KMS-11 (cell line): Measurements from ENCODE around the gene ZFPL1.

ENCODE experiments used
- H2AFZ ChIP-seq: fragments of 200-600 bp; sonication (generic); 2 replicates; pipeline ENCODE4 v1.6.1; 2016; ENCODE audit warnings: antibody characterized with exemption, mixed run types, low read depth
- H3K27ac ChIP-seq: fragments of 200-600 bp; sonication (generic); 2 replicates; pipeline ENCODE4 v1.6.1; 2016; ENCODE audit warnings: mild to moderate bottlenecking, mixed run types
- H3K27me3 ChIP-seq: fragments of 200-600 bp; sonication (generic); 2 replicates; pipeline ENCODE4 v1.6.1; 2017; ENCODE audit warnings: mild to moderate bottlenecking, low read depth, mixed run types, moderate library complexity; ENCODE audit not compliant: insufficient read depth
- H3K36me3 ChIP-seq: fragments of 200-600 bp; sonication (generic); 2 replicates; pipeline ENCODE4 v1.6.1; 2017; ENCODE audit warnings: mild to moderate bottlenecking, mixed run types; ENCODE audit not compliant: insufficient read depth
- H3K4me1 ChIP-seq: fragments of 200-600 bp; sonication (generic); 2 replicates; pipeline ENCODE4 v1.6.1; 2016; ENCODE audit warnings: mild to moderate bottlenecking, low read depth, mixed run types; ENCODE audit not compliant: poor library complexity, severe bottlenecking
- H3K4me2 ChIP-seq: fragments of 200-600 bp; sonication (generic); 2 replicates; pipeline ENCODE4 v1.7.0; 2016; ENCODE audit warnings: mild to moderate bottlenecking, mixed run types
- H3K4me3 ChIP-seq: fragments of 200-600 bp; sonication (generic); IDR thresholded peaks from 2 replicates; pipeline ENCODE4 v1.6.1; 2017; ENCODE audit warnings: low read depth, low read length, mixed read lengths; ENCODE audit not compliant: insufficient read depth
- H3K79me2 ChIP-seq: fragments of 200-600 bp; sonication (generic); 2 replicates; pipeline ENCODE4 v1.6.1; 2016; ENCODE audit warnings: low read depth, mixed run types; ENCODE audit not compliant: insufficient read depth
- H3K9ac ChIP-seq: fragments of 200-600 bp; sonication (generic); 2 replicates; pipeline ENCODE4 v1.6.1; 2016; ENCODE audit warnings: mild to moderate bottlenecking, mixed run types
- H4K20me1 ChIP-seq: fragments of 200-600 bp; sonication (generic); 2 replicates; pipeline ENCODE4 v1.6.1; 2016; ENCODE audit warnings: mild to moderate bottlenecking, mixed run types; ENCODE audit not compliant: insufficient read depth
- TF ChIP-seq, protein P1 (sequence below): fragments of 200-600 bp; sonication (generic); conservative IDR thresholded peaks from 2 replicates; pipeline ENCODE4 v1.6.1; 2017; ENCODE audit warnings: low read depth, mild to moderate bottlenecking, antibody characterized with exemption, low read length, moderate library complexity, mixed read lengths

The ZFPL1 gene

DNA sequence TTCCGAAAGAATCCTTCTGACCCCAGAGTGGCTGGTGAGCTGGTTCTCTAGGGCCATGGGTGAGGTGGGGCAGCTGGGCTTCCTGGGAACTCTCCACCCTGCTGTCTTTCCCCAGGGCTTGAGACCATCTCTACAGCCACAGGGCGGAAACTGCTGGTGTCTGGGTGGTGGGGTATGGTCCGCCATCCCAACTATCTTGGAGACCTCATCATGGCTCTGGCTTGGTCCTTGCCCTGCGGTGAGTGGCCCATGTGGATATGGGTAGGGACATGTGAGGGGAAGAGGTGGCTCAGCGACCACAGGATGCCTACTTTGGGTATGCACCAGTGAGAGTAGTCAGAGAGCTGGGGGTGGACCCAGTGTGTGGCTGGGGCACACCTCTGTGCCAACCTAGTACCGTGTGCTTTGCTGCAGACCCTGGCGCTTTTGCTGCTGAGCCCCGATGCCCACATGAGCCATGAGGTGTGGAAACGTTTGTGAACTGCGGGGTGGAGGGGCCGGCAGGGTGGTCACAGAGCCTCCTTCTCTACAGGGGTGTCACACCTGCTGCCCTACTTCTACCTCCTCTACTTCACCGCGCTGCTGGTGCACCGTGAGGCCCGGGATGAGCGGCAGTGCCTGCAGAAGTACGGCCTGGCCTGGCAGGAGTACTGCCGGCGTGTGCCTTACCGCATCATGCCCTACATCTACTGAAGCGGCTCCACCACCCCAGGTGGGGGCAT lies 31.5 kb downstream of the ZFPL1 start:
- Histone ChIP-seq H3K27ac (peak overlapping the region; percentile 99; the same call in 1 of the 2 replicates), H3K4me2 (peak overlapping the region; percentile 89), H3K27me3 (no peaks in the 10 kb centered on the region), H3K36me3 (no peaks in the 10 kb centered on the region), H4K20me1 (no peaks in the 10 kb centered on the region), H3K9ac (no peak overlapping the region), H2AFZ (no peak overlapping the region), H3K4me1 (peaks cover 50% of the 10 kb centered on the region), H3K79me2 (peaks cover 36% of the 10 kb centered on the region), H3K4me3 (no peak overlapping the region)
- TF ChIP-seq, protein P1, sequence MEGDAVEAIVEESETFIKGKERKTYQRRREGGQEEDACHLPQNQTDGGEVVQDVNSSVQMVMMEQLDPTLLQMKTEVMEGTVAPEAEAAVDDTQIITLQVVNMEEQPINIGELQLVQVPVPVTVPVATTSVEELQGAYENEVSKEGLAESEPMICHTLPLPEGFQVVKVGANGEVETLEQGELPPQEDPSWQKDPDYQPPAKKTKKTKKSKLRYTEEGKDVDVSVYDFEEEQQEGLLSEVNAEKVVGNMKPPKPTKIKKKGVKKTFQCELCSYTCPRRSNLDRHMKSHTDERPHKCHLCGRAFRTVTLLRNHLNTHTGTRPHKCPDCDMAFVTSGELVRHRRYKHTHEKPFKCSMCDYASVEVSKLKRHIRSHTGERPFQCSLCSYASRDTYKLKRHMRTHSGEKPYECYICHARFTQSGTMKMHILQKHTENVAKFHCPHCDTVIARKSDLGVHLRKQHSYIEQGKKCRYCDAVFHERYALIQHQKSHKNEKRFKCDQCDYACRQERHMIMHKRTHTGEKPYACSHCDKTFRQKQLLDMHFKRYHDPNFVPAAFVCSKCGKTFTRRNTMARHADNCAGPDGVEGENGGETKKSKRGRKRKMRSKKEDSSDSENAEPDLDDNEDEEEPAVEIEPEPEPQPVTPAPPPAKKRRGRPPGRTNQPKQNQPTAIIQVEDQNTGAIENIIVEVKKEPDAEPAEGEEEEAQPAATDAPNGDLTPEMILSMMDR: no peak

DNA sequence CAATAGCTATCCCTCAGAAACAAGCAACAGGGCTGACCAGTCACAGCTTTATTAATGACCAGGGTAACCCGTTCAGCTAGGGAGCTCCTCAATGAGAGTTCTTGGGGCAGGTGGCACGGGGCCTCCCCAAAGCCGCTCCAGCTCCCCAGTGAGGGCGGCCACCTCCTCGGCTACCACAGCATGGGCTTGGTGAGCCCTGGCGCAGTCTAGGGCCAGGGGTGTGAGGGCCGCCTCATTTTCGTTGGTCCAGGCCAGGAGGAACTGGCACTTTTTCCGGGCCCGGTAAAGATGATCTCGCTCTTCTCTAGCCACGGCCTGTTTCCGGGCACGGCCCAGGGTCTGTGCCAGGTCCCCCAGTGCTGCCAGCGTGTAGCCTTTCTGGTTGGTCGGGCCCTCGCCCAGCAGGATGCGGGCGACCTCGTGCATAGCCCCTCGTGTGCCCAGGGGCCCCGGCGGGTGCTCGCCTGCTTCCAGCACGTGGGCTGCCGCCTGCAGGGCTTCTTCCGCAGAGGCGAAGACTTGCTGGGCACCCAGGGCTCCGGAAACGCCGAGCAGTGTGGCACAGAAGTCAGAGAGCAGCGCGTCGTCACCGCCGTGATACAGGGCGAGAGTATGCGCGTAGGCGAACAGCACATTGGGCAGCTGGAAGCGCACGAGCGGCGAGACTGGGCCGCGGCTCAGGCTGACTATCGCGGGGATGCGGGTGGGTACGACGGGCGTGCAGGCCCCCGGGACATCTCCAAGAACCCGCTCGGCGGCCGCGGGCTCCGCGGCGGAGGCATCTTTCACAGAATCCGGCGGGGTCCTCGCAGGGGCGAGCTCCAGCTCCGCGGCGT lies 32.6 kb downstream of the ZFPL1 start:
- Histone ChIP-seq H3K79me2 (peaks cover 47% of the 10 kb centered on the region), H3K27me3 (no peaks in the 10 kb centered on the region), H3K4me1 (peaks cover 46% of the 10 kb centered on the region), H4K20me1 (no peaks in the 10 kb centered on the region), H3K4me3 (no peak overlapping the region), H2AFZ (0 out of 2 replicates have a peak overlapping the region, but pooled peaks have one; percentile 6), H3K9ac (peak overlapping the region; percentile 95), H3K27ac (peak overlapping the region; percentile 99), H3K4me2 (peak overlapping the region; percentile 89), H3K36me3 (no peaks in the 10 kb centered on the region)
- TF ChIP-seq, protein P1: no peak

DNA sequence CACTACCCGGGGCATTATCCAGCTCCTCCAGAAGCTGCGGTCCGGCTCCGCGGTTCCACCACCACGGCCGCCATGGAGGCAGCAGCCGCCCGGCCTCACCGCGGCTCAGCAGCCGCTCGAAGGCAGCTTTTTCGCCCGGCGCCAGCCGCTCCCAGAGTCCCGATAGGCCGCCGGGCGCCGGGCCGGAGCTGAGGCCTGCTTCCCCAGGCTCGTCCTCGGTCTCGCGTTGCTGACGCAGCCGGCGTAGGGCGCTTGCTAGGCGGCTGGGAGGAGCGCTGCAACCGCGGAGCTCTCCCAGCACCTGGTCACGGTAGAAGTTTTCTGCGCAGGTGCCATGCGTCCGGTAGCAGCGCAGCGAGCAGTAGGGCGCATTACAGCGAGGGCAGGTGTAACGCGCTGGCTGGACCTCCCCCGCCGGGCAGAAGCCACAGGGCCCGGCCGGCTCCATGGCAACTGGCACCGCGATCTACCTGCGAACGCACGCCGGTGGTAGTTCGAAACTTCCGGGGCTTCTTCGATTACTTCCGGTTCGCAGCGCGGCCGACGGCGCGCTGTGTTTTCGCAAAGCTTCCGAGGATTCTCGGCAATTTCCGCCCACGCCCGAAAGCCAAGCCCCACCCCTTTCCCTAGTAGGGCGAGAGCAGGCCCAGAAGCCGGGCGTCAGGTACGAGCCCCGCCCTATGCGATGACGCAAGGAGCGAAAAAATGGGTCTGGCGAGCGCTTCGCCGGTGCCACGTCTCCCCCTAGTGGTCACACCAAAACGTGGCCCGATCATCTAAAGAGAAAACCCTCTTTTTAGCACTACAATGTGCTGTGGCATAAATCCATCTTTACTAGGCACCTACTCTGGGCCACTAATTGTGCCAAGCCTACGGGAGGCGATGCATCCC lies 33.4 kb downstream of the ZFPL1 start, which contains the start of gene ZNHIT2:
Gene ZNHIT2, minus strand, starts transcription at position 496 of the 891 bp plus-strand sequence. Its CDS starts 48 bp downstream, at position 448.
- no peak within 1 kb of the TSS for H3K4me3 ChIP-seq
- 0 out of 2 replicates have a peak within 1 kb of the TSS, but pooled peaks have one; percentile 6 for H2AFZ ChIP-seq
- no peaks in the 10 kb centered on the region for H4K20me1 ChIP-seq
- H3K79me2 ChIP-seq: peaks cover 50% of the 10 kb centered on the region
- no peaks in the 10 kb centered on the region for H3K36me3 ChIP-seq
- H3K27me3 ChIP-seq: no peaks in the 10 kb centered on the region
- TF ChIP-seq, protein P1: peak; percentile 94
- H3K4me2 ChIP-seq: peak within 1 kb of the TSS; percentile 89
- peak within 1 kb of the TSS; percentile 95 for H3K9ac ChIP-seq
- peak within 1 kb of the TSS; percentile 99 for H3K27ac ChIP-seq
- H3K4me1 ChIP-seq: peaks cover 46% of the 10 kb centered on the region
